Measurements from ENCODE around the gene IMPA2. TPM values are rescaled to one million over a fixed set of nuclear protein-coding genes. Genes with fewer than 3 reads are reported as not detected.

Gene IMPA2
- total and polyA plus RNA-seq, 2 of the 4 experiments (the other 2 are of a cell fraction), result 5.4 to 5.5 TPM

DNA sequence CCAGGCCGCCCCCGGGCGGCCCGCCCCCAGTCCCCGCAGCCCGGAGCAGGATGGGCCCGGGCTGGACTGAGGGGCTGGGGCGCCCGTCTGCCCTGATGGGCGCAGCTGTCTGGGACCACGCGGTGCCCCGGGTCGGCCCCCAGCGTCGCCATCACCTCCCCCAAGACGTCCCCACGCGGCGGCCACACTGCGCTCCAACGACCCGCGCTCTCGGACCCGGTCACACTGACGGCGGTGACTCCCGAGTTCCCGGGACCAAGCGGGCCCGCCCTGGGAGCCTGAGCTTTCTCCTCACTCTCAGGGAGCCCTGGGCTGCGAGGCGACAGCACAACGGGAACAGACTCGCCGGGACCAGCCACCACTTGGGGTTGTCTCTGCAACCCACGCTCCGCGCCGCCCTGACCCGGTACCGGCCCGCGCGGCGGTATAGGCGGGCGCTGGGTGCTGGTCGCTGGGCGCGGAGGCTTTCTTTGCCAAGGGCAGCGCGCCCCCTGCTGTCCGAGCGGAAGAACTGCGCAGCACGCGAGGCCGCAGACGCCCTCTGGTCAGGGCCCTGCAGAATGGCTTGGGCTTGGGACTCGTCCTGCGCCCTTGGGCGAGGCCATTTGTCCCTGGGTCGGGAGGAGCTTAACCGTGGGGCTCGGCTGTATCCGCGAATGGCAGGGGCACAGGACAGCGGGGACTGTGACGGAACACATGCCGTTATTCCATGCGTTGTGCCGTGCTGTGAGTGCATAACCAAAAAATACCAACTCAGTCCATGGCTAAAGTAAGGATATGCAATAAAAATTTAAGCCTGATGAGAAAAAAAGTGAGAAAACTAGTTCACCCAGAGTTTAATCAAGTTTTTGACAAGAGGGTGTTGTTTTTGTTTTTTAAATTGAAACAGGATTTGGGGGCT lies 57.6 kb downstream of the IMPA2 start:
- Histone ChIP-seq H3K18ac (ENCODE audit: low read depth, low read length) (no peak overlapping the region), H3K4me1 (ENCODE audit: control insufficient read depth, insufficient read depth, low read length) (peaks cover 8% of the 10 kb centered on the region; the same call in 1 of the 2 replicates), H3K23ac (ENCODE audit: low read depth, low read length) (peak overlapping the region; percentile 51; the same call in 1 of the 2 replicates), H2AFZ (replicated peaks; ENCODE audit: low read length, poor library complexity) (peak overlapping the region; percentile 97), H4K91ac (ENCODE audit: insufficient read depth, low read depth, low read length) (peak overlapping the region; percentile 75; the same call in 1 of the 2 replicates), H3K9ac (ENCODE audit: low read depth, low read length) (peak overlapping the region; percentile 80), H2BK20ac (ENCODE audit: low read depth, low read length) (peak overlapping the region; percentile 47; the same call in 1 of the 2 replicates), H3K4me3 (ENCODE audit: insufficient read depth, low read depth, low read length) (peak overlapping the region; percentile 55), H2BK5ac (ENCODE audit: low read depth, low read length, poor library complexity, severe bottlenecking) (peak overlapping the region; percentile 47), H3K4ac (ENCODE audit: low read depth, low read length) (peak overlapping the region; percentile 86; the same call in 1 of the 2 replicates), H3K56ac (ENCODE audit: extremely low read depth, insufficient read depth, low read length) (no peak overlapping the region), H3K9me1 (ENCODE audit: insufficient read depth, low read length) (0 out of 2 replicates have a peak, but pooled peaks cover 3% of the 10 kb centered on the region), H4K20me1 (ENCODE audit: insufficient read depth, low read length) (no peaks in the 10 kb centered on the region), H3K14ac (replicated peaks; ENCODE audit: low read depth, low read length) (peak overlapping the region; percentile 85), H3K4me2 (ENCODE audit: low read depth, low read length) (peak overlapping the region; percentile 87), H3K27ac (ENCODE audit: insufficient read depth, low read length) (peak overlapping the region; percentile 28; the same call in 1 of the 2 replicates), H3K79me1 (ENCODE audit: low read depth in 1 of 2, low read length in 2 of 2) (no peaks in the 10 kb centered on the region), H3K27me3 (ENCODE audit: control insufficient read depth, insufficient read depth, low read length) (no peaks in the 10 kb centered on the region), H4K8ac (ENCODE audit: low read depth in 2 of 2, low read length in 2 of 2) (peak overlapping the region in 1 of 2 experiments; percentile 76; a peak in 3 of 4 replicates), H2AK9ac (replicated peaks; ENCODE audit: low read depth, low read length, poor library complexity) (peak overlapping the region; percentile 86), H2BK120ac (ENCODE audit: low read depth, low read length) (peak overlapping the region; percentile 83; the same call in 1 of the 2 replicates), H2AK5ac (ENCODE audit: low read depth, low read length) (peak overlapping the region; percentile 85), H3K36me3 (ENCODE audit: control insufficient read depth, insufficient read depth, low read length) (no peaks in the 10 kb centered on the region), H3K9me3 (ENCODE audit: control insufficient read depth, insufficient read depth, low read length) (no peaks in the 10 kb centered on the region), H2BK15ac (ENCODE audit: low read depth, low read length) (peak overlapping the region; percentile 34; the same call in 1 of the 3 replicates), H4K5ac (ENCODE audit: low read depth, low read length) (peak overlapping the region; percentile 63)
- ATAC-seq (ENCODE audit: low read depth), result peak; percentile 95
- in situ Hi-C loops (cut with MboI; ENCODE audit: low sequenced_read_pairs), result no loop called here
- intact Hi-C loops (cut with micrococcal nuclease), result loop anchor here (1.0 to 5.0 kb wide), 6 partner anchors 44 to 384 kb away; partner anchors contain the start of genes CHMP1B and IMPA2
- 2% methylated on average over 46 of the region's 74 CpGs; no CpG with 5 or more reads in 1 of the 2 experiments for whole genome bisulfite sequencing, 2 experiments (ENCODE audit: extremely low coverage in 2 of 2, insufficient read length in 1 of 2)
- 0 out of 2 replicates have a peak, but pooled peaks have one; percentile 17 for TF ChIP-seq USF2 (IDR thresholded peaks at IDR 0.05; ENCODE audit: low read depth, low read length)
- peak; percentile 96 for TF ChIP-seq CTCF (conservative IDR thresholded peaks at IDR 0.05; ENCODE audit: low read depth, low read length)
- TF ChIP-seq RFX5 (IDR thresholded peaks at IDR 0.05; ENCODE audit: low read depth, low read length), result no peak
- TF ChIP-seq SMC3 (IDR thresholded peaks at IDR 0.05; ENCODE audit: low read depth, low read length), result peak; percentile 86
- 0 out of 2 replicates have a peak, but pooled peaks have one; percentile 40 for TF ChIP-seq POLR2A (IDR thresholded peaks at IDR 0.05; ENCODE audit: low read depth, low read length)
- TF ChIP-seq MAZ (IDR thresholded peaks at IDR 0.05; ENCODE audit: borderline replicate concordance, low read depth, low read length), result peak; percentile 33; the same call in 1 of the 2 replicates
- no peak for TF ChIP-seq FOS (IDR thresholded peaks at IDR 0.05; ENCODE audit: low read depth, low read length)
- no peak for TF ChIP-seq NFE2L2 (IDR thresholded peaks at IDR 0.05; ENCODE audit: low read depth, low read length)
- peak; percentile 95 for TF ChIP-seq RAD21 (IDR thresholded peaks at IDR 0.05; ENCODE audit: low read length)
- TF ChIP-seq, protein P1, sequence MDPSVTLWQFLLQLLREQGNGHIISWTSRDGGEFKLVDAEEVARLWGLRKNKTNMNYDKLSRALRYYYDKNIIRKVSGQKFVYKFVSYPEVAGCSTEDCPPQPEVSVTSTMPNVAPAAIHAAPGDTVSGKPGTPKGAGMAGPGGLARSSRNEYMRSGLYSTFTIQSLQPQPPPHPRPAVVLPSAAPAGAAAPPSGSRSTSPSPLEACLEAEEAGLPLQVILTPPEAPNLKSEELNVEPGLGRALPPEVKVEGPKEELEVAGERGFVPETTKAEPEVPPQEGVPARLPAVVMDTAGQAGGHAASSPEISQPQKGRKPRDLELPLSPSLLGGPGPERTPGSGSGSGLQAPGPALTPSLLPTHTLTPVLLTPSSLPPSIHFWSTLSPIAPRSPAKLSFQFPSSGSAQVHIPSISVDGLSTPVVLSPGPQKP (IDR thresholded peaks at IDR 0.05; ENCODE audit: borderline replicate concordance, low read depth, low read length), result no peak
- TF ChIP-seq BHLHE40 (IDR thresholded peaks at IDR 0.05; ENCODE audit: low read depth, low read length), result peak; percentile 87
- DNase-seq, result peak; percentile 65
- ChIA-PET CTCF (interaction anchor here (0.6 to 2.6 kb wide), 10 partner anchors 9 to 800 kb away, joined by 3 to 15 read pairs (median 4); no protein-coding TSS in a partner anchor), POLR2A (ENCODE audit: unreplicated experiment) (interaction anchor here (0.9 kb wide), 1 partner anchor 233 kb away, joined by 4 read pairs; no protein-coding TSS in a partner anchor)
- dilution Hi-C loops (cut with HindIII; ENCODE audit: low sequenced_read_pairs, unreplicated experiment), result no loop called here
- no TSS peak for BruUV-seq (replicated peaks)
